ENCODE results near the gene AGXT.

AGXT gene

DNA sequence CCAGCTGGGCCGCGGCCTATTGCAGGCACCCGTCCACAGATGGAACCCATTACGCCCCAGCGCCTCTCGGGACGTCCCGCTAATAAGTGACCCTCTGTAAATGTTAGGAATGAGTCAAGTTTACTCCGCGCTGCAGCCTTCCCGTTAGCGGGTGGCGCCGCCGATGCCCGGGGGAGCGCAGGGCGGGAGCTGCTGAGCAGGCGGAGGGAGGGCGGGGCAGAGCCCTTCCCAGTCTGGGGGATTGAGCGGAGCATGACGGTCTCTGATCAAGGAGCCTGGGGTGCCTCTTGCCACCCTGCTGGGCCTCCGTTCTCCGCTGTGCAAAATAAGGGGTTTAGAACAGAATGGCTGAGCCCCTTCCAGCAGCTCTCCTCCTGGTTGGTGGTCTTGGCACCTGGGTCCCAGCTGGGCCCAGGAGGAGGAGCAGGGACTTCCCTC is 48.0 kb downstream of the AGXT start:
- DNase-seq: no peak

DNA sequence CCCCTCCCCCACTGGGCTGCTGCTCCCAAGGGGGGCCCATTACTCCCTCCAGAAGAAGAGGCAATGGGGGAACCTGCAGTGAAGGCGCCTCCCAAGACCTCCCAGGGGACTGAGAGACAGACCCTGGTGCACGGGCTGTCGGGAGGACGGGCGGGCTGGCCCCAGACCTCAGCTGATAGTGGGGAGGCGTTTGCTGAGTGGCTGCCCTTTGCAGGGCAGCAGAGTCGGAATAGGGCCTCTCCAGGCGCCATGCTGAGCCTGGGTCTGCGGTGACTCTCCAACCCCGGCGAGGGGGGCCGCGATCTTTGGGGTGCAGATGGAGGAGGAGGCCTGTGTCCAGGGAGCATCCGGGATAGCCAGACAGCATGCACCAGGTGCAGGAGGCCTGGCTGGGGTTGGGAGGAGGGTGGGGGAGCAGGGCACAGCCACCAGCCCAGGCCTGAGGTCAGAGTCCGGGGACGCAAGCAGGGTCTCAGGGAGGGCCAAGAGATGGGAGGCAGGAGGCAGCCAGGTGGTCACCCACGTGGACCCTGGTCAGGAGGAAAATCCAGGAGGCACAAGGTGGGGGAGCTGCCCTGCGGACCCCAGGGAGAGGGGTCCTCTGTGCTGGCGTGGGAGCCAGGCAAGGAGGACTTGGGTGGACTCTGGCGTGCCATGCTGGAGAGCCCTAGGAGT is 48.5 kb downstream of the AGXT start:
- no peak for DNase-seq

DNA sequence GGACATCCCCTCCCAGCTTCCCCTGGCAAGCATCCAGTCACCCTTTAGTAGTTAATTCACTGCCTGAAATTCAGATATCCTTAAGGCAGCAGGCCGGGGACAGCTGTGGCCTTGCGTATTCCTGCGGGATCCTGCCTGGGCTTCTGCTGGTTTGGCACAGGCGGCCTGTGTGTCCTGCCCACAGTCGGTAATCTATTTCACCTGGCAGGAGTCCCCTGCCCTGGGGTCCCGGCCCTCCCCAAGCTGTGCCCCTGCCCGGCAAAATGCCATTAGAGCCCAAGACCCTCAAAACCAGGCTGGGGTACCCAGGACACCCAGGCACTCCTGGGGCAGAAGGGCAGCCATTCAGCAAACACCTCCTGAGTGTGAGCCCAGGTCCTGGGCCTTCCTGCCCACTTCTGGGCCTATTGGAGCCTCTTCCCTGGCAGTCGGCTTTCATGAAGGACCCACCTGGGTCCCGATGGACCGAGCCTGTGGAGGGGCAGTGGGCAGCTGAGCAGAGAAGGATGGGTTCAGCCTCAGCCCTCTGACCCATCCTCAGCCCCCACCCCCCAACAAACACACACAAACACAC is 49.1 kb downstream of the AGXT start:
- no peak for DNase-seq

DNA sequence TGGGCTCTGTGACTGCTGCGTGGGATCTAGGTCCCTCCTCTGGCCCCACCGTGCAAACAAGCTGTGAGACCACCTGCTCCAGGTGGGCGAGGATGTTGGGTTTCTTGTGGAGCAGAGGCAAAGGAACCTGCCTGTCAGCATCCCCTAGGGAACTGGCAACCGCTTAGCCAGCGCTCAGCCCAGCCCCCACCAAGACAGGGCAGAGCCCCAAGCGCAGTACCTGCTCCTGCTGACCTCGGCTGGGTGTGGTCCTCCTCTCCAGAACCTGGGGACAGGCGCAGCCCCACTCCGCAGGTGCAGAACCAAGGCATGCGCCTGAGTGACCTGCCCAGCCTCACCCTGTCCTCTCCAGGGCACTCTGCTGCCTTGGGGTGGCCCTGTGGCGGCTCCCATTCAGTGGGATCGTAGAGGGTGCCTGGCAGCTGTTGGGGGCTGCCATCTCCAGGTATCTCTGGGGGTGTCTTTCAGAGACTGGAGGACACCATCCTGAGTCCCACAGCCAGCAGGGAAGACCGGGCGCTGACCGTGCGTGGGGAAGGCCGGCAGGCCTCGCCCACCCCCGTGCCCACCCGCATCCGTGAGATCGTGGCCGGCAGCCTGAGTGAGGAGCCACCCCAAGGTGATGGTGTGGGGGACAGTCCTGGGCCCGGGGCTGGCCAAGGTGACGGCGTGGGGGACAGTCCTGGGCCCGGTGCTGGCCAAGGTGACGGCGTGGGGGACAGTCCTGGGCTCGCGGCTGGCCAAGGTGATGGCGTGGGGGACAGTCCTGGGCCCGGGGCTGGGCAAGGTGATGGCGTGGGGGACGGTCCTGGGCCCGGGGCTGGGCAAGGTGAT is 49.9 kb downstream of the AGXT start:
- no peak for DNase-seq

DNA sequence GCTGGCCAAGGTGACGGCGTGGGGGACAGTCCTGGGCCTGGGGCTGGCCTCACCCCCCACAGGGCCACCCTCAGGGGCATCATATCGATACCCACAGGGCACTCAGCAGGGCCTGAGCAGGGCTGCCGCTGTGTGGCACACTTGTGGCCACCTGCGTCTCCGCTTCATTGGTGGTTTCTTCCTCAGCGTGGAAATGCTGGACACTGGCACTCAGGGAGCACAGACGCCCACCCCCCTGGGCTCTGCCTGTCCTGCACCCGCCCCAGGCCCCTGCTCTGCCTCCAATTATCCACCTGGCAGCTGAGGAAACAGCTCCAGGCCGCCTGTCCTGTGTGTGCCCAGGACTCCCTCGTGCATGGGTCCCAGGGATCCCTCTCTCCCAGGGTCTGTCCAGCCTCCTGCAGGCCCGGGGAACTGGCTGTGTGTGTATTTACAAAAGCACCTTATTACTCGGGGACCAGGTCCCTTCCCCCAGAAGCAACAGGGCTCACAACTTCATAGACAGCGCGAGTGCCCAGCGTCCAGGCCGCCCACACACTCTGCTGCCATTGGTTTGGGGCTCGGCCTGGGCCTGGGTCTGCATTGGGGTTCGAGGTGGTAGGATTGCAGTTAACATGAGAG is 50.6 kb downstream of the AGXT start:
- peak; percentile 11 to 13 for DNase-seq

DNA sequence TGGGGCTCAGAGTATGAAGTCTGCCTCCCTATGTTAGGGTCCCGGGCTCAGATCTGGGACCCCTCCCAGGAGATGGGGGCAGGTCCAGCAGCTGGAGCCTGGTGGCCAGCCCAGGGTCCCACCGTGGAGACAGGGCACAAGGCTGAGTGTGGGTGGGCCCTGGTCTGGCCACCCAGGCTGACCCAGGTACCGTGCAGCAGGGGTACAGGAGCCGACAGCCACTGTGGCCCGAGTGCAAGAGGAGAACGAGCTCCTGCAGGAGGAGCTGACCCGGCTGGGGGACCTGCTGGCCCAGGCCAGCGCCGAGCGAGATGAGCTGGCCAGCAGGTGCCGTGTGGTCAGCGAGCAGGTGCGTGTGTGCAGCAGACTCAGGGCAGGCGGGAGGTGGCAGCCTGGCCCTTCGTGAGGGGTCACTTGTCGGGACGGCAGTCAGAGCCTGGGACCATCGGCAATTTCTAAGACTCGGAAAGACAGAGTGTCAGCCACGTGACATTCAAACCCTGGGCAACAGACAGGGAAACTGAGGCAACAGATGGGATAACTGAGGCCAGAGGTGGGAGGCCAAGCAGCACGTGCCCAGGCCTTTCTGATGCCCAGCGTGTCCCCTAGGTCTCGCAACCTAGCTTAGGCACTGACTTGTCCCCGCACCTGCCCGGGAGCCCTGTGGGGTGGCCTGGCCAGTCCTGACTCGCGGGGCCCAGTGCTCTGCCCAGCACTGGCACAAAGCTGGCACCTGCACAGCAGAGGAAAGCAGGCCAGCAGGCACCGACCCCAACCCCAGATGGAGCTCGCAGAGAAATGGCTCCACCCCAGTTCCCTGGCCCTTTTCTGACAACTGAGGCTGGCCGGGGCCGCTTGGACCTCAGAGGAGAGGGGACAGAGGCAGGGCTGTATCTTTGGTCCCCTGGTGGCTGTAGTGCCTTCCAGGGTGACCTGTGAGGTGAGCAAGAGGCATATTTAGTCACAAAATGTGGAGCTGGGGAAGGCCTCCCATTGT is 51.5 kb downstream of the AGXT start:
- DNase-seq: peak; percentile 9 to 14

DNA sequence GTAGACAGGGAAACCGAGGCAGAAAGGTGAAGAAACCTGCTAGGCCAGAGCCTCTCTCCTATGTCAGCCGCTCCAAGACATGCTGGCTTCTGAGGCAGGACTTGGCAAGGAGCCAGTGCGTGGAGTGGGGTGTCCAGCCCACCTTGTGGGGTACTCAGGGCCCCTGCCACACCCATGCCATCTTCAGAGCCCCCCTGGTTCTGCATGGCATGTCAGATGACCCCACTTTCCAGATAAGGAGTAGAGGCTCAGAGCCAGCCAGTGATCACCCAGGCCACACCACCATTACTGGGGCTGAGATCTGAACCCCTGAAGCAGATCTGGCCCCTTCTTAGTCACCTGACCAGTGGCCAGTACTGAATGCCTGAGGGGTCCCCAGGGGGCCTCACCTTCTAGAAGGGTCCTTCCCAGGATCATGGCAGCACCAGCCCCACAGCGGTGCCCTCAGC is 52.2 kb downstream of the AGXT start:
- DNase-seq: peak in 1 of 2 experiments; percentile 13

DNA sequence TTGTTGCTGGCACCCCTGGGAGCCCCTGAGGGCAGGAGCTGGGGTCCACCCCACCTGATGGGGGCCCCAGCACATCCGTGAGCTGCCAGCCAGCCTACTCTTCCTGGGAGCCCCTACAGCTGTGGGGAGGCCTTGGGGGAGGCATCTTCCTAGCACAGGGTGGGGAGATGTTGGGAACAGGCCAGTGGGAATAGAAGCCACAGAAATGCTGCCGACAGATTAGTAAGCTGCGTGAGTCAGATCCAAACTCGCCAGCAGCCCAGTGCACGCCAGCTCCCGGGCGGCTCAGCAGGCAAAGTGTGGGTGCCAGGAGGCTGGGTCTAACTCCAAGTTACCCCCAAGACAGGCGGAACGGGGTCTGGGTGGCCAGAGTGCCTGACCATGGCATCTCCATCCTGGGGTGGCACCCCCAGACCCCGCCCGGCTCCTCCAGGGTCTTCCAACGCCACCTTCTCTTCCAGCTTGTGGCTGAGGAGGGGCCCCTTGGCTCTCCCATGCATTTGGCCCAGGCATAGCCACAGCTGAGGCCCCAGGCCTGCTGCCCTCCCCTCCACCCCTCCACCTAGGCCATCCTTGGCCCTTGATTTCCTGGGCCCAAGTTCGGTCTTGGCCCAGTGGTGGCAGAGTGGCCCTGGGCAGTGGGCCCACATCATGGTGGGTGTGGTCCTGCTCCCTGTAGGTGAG is 52.8 kb downstream of the AGXT start:
- DNase-seq: peak; percentile 14 to 15

DNA sequence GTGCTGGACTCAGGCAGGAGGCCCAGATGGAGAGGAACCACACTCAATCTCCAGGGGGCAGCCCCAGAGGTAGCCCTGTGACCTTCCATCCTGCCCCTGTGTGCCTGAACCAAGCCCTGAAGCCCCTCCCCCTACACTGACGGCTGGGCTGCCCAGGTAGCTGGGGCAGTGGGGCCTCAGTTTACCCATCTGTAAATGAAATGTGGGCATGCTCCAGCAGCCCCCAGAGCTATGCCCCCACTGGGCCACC is 53.3 kb downstream of the AGXT start:
- peak; percentile 10 to 14 for DNase-seq

DNA sequence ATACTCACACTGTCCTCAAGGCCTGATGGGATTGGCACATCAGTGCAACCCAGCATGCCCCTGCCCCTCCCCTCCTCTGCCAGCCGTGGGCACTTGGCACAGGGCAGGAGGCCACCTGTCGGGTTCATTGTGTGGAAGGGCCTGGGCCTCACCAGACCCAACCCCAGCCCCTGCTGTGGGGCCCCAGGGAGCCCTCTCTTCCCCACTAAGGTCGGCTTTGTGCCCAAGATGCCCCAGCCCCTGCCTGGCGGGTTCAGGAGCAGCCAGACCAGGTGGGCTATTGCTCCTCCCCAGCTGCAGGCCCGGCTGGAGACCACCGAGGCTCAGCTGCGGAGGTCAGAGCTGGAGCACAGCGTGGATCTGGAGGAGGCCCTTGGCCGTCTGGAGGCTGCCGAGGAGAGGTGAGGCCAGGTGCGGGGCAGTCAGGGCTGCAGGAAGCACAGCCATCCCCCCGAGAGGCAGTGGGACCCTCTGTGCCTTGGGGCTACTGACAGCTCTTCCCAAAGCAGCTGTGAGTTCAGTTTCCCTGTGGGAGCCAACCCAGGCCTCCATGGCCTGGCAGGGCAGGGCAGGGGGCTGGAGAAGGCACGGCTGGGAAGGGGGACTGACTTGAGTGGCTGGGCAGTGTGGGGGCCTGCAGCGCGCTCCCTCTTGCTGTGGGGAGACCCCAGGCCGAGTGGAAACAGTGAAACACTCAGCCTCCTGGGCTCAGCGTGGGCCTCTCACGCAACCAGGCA is 53.8 kb downstream of the AGXT start:
- peak; percentile 14 to 19 for DNase-seq

DNA sequence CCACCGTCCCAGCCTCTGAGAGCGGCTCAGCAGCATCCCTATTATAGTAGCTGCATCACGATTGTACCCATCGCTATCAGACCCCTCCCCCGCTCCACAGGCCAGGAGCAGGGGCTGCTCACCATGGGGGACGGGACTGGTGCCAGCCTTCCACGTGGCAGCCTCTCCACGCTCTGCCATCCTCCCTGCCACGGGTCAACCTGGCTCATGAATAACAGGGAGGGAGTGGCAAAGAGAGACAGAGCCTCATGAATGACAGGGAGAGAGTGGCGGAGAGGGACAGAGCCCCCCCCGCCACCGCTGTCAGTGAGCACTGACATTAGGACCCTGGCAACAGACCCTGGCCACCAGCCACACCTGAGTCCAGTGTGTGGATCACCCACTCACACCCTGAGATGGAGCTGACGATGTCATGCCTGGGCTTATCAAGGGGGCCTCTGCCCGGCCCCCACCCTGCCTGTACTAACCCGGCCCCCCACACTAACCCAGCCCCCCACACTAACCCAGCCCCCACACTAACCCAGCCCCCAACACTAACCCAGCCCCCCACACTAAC is 54.4 kb downstream of the AGXT start:
- DNase-seq: peak in 1 of 2 experiments; percentile 14

DNA sequence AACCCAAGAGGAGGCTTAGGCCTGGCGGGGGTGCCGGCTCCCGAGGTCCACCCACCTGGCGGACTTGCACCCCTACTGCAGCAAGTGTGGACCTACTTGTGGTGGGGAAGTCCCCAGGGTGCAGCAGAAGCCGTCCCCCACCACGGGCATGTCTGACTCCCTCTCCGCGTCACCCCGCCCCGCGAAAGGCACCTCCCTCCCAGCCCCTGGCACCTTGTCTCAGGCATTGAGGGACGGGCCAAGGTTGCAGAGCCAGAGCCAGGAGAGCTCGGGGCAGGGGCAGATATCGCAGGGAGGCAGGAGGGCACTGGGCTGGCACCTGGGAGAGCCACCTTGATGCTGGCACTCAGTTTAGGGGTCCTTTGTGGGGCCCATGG is 56.6 kb downstream of the AGXT start:
- DNase-seq: peak; percentile 18 to 27

DNA sequence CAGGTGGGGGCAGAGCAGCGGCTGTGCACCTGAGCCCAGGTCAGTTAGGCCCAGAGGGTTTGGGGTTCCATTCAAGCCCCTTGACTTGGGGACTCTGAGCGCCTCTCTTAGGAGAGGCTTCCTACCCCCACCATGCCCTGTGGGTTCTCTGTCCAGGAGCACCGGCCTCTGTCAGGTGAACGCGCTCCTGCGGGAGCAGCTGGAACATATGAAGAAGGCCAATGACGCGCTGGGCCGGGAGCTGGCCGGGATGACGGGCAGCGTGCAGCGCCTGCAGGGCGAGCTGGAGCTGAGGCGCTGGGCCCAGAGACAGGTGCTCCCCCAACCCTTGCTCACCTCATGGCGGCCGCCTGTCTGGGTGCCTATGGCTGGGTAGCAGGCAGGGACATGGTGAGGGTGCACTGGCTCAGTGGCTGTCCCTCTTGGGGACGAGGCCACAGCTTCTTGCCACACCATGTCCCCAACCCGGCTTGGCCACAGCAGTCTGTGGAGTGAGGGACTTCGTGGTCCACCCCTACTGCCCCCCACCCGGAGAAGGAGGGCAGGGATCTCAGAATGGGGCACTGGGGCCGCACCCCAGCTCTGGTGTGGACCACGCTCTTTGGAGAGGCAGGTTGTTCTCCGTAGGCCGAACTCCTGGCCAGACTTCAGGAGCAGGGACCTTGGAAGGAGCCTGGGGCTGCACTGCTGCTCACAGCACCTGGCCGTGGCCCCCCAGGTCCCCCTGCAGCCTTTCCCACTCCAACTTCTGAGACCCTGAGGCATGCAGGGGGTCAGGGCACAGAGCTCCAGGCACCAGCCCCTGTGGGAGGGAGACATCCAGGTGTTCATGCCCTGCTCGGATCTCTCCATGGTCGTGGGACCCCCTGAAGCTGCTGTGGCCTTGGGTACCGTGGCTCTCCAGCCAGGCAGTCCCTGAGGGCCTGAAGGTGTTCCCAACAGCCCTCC is 57.2 kb downstream of the AGXT start:
- DNase-seq: peak; percentile 16

DNA sequence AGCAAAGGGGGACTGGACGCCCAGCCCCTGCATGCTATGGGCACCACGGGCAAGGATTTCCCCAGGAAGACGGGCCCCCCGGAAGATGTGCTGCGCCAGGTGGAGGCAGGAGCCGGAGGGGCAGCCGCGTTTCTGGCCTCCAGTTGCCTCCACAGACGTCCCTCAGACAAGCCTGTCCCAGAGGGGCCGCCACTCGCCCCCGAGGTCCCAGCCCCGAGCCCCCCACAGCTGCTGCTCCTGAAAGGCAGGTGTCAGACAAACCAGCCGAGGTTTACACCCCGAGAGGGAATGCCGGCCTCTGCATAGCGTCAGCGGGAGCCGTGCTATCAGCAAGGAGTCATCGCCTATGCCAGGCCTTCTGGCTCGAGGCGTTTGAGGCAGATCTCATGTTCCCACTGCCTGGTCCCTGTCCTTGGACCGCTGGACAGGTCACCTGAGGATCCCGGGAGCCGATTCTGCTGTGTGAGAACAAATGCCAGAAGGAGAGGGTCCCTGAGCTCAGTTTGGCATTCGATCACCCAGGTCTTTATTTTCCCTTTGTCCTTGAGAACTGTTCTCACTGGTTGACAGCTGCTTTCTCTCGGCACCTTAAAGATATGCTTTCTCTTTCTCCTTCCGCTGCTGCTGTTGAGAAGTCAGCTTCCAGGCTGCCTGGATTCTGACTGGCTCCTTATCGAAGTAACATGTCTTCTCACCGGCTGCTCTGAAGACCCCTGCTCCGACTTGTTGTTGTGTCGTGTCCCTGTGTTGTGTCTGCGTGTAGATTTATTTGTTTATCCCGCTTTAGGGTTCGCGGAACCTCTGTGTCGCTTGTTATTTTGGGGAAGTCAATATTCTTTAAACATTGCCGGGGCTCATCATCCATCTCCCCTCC is 58.1 kb downstream of the AGXT start:
- DNase-seq: peak; percentile 10 to 16

DNA sequence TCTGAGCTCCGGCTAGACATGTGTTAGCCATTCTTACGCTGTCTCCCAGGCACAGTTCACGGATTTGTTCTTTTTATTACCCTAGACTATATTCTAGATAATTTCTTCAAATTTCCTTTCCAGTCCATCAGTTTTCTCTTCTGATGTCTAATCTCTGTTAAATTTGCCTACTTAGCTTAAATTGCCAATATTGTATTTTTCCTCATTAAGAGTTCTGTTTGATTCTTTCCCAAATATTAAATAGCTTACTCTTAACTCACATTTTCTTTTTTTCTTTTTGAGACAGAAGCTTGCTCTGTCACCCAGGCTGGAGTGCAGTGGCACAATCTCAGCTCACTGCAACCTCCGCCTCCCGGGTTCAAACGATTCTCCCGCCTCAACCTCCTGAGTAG is 58.8 kb downstream of the AGXT start:
- DNase-seq: no peak

DNA sequence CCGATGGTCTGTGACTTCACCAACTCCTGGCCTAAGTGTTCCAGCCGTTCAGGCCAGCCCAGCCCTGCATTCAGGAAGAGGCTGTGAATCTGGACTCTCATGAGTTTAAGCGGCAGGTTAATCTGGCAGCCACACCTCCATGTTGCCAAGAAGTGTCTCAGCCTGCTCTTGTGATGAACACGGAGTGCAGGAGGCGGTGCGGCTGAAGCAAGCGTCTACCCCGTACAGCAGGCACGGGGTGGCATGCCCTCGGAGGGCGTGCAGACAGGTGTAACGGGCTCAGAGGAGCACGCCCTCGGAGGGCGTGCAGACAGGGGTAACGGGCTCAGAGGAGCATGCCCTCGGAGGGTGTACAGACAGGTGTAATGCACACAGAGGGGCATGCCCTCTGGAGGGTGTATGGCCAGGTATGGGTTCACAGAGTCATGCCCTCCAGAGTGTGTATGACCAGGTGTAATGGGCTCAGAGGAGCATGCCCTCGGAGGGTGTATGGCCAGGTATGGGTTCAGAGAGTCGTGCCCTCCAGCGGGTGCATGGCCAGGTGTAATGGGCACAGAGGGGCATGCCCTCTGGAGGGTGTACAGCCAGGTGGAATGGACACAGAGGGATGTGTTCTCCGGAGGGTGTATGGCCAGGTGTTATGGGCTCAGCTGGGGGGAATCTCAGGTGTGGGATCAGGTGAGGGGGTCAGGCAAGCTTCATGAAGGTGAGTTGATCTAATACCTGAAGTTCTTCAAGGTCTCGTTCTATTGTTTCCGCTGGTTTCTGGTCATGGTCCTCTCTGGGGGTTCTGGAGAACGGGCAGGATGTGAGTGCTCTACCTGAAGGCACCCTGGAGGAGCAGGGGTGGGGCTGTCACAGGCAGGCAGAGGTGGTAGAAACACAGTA is 60.1 kb downstream of the AGXT start:
- peak; percentile 9 to 12 for DNase-seq

DNA sequence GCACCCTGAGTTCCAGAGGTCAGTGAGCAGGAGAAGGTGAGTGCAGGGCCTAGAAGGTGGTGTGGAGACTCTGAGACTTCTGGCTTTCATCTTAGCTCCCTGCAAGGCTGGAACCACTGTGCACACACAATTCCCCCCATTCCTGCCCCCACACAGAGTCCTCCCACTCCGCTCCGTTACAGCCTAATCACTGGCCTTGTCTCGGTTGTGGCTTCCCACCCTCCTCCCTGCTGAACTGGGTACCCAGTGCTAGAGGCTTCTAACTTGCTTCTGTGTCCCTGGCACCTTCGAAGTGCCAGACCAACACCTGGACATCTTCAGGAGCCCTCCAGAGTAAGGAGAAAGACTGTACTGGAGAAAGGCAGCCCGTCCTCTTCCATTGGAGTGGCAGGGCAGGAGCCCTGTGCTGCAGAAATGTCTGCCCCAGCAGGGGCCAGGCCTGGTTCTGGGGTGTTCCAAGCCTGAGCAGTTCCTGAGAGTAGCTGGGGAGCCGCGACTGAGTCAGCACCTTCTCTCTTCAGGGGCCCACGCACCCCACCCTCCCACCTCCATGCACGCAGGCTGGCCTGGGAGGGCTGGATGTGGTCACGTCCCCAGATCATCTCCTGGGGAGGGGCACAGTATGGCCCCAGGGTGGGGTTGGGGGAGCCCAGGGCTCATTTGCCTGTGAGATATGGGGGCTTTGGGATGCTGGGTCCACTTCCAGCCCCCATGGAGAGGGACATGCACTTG is 60.9 kb downstream of the AGXT start:
- DNase-seq: peak; percentile 12
